BLaER1 (cell line): ENCODE data around the gene TKFC.
A peak's percentile ranks its signal among the peaks of the same experiment; 100 is the strongest.

ENCODE experiments used
- H3K27ac ChIP-seq: shearing (Covaris generic); formaldehyde crosslinking; 2 replicates; pipeline ENCODE4 v1.8.1; 2022
- H3K27me3 ChIP-seq: shearing (Covaris generic); formaldehyde crosslinking; 2 replicates; pipeline ENCODE4 v1.8.1; 2022
- H3K36me3 ChIP-seq: shearing (Covaris generic); formaldehyde crosslinking; 2 replicates; pipeline ENCODE4 v1.8.1; 2022
- H3K4me1 ChIP-seq: shearing (Covaris generic); formaldehyde crosslinking; 2 replicates; pipeline ENCODE4 v1.8.1; 2022
- H3K4me2 ChIP-seq: shearing (Covaris generic); formaldehyde crosslinking; 2 replicates; pipeline ENCODE4 v1.8.1; 2022
- H3K4me3 ChIP-seq: shearing (Covaris generic); formaldehyde crosslinking; 2 replicates; pipeline ENCODE4 v1.8.1; 2022
- H3K9ac ChIP-seq: shearing (Covaris generic); formaldehyde crosslinking; 2 replicates; pipeline ENCODE4 v1.8.1; 2022
- H3K9me3 ChIP-seq: shearing (Covaris generic); formaldehyde crosslinking; 2 replicates; pipeline ENCODE4 v1.8.1; 2022
- H4K20me1 ChIP-seq: shearing (Covaris generic); formaldehyde crosslinking; 2 replicates; pipeline ENCODE4 v1.8.1; 2022
- Cebpa-rat ChIP-seq: shearing (Covaris generic); IDR thresholded peaks from 2 replicates; pipeline ENCODE4 v1.8.1; 2022

TKFC gene

GRCh38 chr11:61297341-61297740 lies 35.7 kb upstream of the TKFC start:
- Histone ChIP-seq H3K4me1 (peaks cover 60% of the 10 kb centered on the region), H3K36me3 (peaks cover 48% of the 10 kb centered on the region)
- no peak for TF ChIP-seq Cebpa-rat

DNA sequence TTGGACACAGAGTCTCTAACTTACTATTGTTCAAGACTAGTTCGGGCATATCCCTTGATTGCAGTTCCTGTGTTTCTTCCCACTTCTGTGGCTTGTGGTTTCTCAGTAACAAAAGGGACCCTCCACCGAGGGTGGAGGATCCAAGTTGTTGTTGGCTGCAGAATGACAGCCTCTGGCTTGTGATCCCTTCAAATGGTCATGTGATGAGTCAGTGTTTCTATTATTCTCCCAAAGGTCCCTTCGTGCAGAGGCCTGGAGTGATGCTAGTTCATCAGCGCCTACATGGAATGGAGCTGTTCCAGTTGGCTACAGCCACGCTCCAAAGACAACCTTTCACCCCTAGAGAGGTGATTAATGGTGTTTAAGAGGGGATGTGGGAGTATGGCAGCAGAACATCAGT lies 35.3 kb upstream of the TKFC start:
- peak overlapping the region; percentile 99 for H3K4me2 ChIP-seq
- no peak overlapping the region for H3K4me3 ChIP-seq
- H3K4me1 ChIP-seq: peaks cover 59% of the 10 kb centered on the region
- H4K20me1 ChIP-seq: peaks cover 28% of the 10 kb centered on the region
- H3K9ac ChIP-seq: peak overlapping the region; percentile 59; the same call in 1 of the 2 replicates
- no peaks in the 10 kb centered on the region for H3K9me3 ChIP-seq
- no peak for TF ChIP-seq Cebpa-rat
- H3K27me3 ChIP-seq: no peaks in the 10 kb centered on the region
- H3K36me3 ChIP-seq: peaks cover 50% of the 10 kb centered on the region
- peak overlapping the region; percentile 39 for H3K27ac ChIP-seq

More at GRCh38 chr11:61297341-61297740, 35.7 kb upstream of the TKFC start:
- H3K27ac ChIP-seq: peak overlapping the region; percentile 39
- H3K4me3 ChIP-seq: no peak overlapping the region
- no peaks in the 10 kb centered on the region for H3K9me3 ChIP-seq
- peaks cover 32% of the 10 kb centered on the region for H4K20me1 ChIP-seq
- peak overlapping the region; percentile 59; the same call in 1 of the 2 replicates for H3K9ac ChIP-seq
- H3K4me2 ChIP-seq: peak overlapping the region; percentile 99
- no peaks in the 10 kb centered on the region for H3K27me3 ChIP-seq

DNA sequence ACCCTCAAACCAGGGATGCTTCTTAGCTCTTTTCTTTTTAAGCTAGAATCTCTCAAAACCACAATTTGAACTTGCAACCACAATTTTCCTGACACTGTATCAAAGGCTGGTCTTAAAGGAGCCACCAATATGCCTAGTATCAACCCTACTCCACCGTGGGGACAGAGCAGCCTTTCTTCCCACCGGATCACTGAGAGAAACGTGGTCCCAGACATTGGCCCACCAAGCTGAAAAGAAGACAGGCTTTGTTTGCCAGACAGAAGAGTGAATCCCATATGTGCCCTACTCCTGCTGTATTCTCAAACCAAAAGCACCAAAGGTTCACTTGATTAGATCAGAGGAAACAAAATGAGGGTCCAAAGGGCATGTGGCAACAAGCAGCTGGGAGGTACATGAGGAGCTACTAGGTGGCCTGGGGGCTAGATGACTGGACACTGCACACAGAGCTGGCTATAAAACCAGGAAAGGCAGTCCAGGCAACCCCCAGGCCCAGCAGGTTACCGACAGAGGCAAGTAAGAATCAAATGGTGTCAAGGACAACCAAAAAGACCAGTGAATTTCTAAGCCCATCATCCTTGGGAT lies 34.3 kb upstream of the TKFC start:
- Histone ChIP-seq H3K4me1 (peaks cover 52% of the 10 kb centered on the region), H4K20me1 (peaks cover 20% of the 10 kb centered on the region), H3K9me3 (no peaks in the 10 kb centered on the region), H3K4me3 (no peak overlapping the region), H3K27ac (peak overlapping the region; percentile 42; the same call in 1 of the 2 replicates), H3K4me2 (peak overlapping the region; percentile 99), H3K9ac (peak overlapping the region; percentile 11; the same call in 1 of the 2 replicates), H3K36me3 (peaks cover 60% of the 10 kb centered on the region), H3K27me3 (no peaks in the 10 kb centered on the region)
- no peak for TF ChIP-seq Cebpa-rat

GRCh38 chr11:61302550-61302949 lies 30.5 kb upstream of the TKFC start:
- Histone ChIP-seq H4K20me1 (peaks cover 57% of the 10 kb centered on the region), H3K4me3 (no peak overlapping the region), H3K36me3 (peaks cover 98% of the 10 kb centered on the region), H3K27me3 (no peaks in the 10 kb centered on the region), H3K9me3 (no peaks in the 10 kb centered on the region), H3K4me2 (no peak overlapping the region), H3K4me1 (peaks cover 28% of the 10 kb centered on the region), H3K27ac (no peak overlapping the region), H3K9ac (no peak overlapping the region; the same call in 1 of the 2 replicates)
- no peak for TF ChIP-seq Cebpa-rat

DNA sequence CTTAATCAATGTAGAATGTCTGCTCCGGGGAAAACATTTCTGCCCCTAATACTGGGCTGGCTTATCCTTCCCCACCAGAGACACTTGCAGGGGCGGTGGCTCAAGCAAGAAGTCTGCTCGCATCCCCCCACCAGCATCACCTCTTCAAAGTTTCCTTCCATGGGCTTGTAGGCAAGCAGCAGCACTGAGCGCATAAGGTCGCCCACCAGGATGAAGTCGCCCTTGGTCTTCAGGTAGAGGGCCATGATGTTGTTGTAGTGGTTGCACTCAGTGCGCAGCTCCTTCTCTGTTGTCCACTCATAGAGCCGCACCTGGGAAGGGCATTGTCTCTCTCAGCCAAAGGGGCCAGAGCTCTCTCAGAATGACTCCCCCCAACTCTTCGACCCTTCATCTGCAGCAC lies 29.3 kb upstream of the TKFC start:
- Histone ChIP-seq H3K36me3 (peaks cover 100% of the 10 kb centered on the region), H4K20me1 (peaks cover 57% of the 10 kb centered on the region), H3K9ac (no peak overlapping the region)

DNA sequence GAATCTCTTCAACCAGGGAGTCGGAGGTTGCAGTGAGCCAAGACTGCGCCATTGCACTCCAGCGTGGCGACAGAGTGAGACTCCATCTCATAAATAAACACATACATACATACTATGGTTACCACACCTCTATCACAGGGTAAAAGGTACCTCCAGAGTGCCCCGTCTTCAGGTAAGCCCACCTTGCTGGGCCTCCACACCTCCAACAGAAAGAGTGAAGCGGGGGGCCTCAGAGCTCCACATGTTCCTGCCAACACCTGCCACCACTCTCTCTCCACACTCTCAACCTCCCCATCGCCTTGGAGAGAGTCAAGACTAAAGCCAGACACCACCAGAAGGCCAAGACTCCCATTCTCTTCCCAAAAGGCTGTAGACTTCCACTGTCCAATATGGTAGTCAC lies 27.6 kb upstream of the TKFC start:
- TF ChIP-seq Cebpa-rat: no peak
- Histone ChIP-seq H3K4me1 (peaks cover 5% of the 10 kb centered on the region; the same call in 1 of the 2 replicates), H3K4me2 (no peak overlapping the region), H4K20me1 (peaks cover 57% of the 10 kb centered on the region), H3K9ac (no peak overlapping the region), H3K27ac (no peak overlapping the region), H3K4me3 (no peak overlapping the region), H3K9me3 (no peaks in the 10 kb centered on the region), H3K36me3 (peaks cover 100% of the 10 kb centered on the region), H3K27me3 (no peaks in the 10 kb centered on the region)

More for the DNA sequence above, 29.3 kb upstream of the TKFC start:
- TF ChIP-seq Cebpa-rat: no peak
- Histone ChIP-seq H3K4me1 (peaks cover 16% of the 10 kb centered on the region), H3K9me3 (no peaks in the 10 kb centered on the region), H3K27ac (no peak overlapping the region), H3K4me3 (no peak overlapping the region), H3K27me3 (no peaks in the 10 kb centered on the region), H3K4me2 (no peak overlapping the region)

- Histone ChIP-seq H4K20me1 (peaks cover 57% of the 10 kb centered on the region), H3K27ac (no peak overlapping the region), H3K4me1 (peaks cover 5% of the 10 kb centered on the region; the same call in 1 of the 2 replicates)
These were observed 26.8 kb upstream of the TKFC start for GRCh38 chr11:61306221-61306620.

GRCh38 chr11:61307354-61307753 lies 25.7 kb upstream of the TKFC start:
- no peak overlapping the region for H3K4me3 ChIP-seq
- H3K4me1 ChIP-seq: peaks cover 5% of the 10 kb centered on the region; the same call in 1 of the 2 replicates
- H3K9me3 ChIP-seq: no peaks in the 10 kb centered on the region
- no peak overlapping the region for H3K9ac ChIP-seq
- peaks cover 57% of the 10 kb centered on the region for H4K20me1 ChIP-seq
- no peaks in the 10 kb centered on the region for H3K27me3 ChIP-seq
- H3K36me3 ChIP-seq: peaks cover 100% of the 10 kb centered on the region
- H3K4me2 ChIP-seq: no peak overlapping the region
- no peak for TF ChIP-seq Cebpa-rat
- H3K27ac ChIP-seq: no peak overlapping the region

More at GRCh38 chr11:61306221-61306620, 26.8 kb upstream of the TKFC start:
- no peak for TF ChIP-seq Cebpa-rat
- no peak overlapping the region for H3K4me3 ChIP-seq
- no peaks in the 10 kb centered on the region for H3K9me3 ChIP-seq
- no peak overlapping the region for H3K9ac ChIP-seq
- H3K27me3 ChIP-seq: no peaks in the 10 kb centered on the region
- H3K4me2 ChIP-seq: no peak overlapping the region
- H3K36me3 ChIP-seq: peaks cover 100% of the 10 kb centered on the region

DNA sequence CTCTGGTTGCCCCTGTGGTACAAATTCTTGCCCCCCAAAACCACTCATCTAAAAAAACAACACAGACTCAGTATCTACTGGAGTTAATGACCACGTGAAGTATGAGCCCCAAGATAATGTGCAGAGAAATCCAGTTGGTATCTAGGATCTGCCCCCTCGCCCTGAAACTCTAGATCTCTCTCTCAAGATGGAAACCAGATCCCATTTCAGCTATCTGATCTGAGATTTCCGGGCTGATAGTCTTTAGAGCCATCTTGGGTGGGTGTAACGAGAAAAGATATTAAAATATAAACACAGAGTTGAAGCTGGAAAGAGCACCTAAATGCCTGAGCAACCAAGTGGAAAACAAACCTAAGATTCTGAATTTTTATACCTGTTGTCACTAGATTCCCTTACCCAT lies 23.9 kb upstream of the TKFC start:
- peaks cover 100% of the 10 kb centered on the region for H3K36me3 ChIP-seq
- no peaks in the 10 kb centered on the region for H3K9me3 ChIP-seq
- H3K4me1 ChIP-seq: no peaks in the 10 kb centered on the region
- no peaks in the 10 kb centered on the region for H3K27me3 ChIP-seq
- H3K4me3 ChIP-seq: no peak overlapping the region
- H3K9ac ChIP-seq: no peak overlapping the region
- H4K20me1 ChIP-seq: peaks cover 53% of the 10 kb centered on the region
- no peak for TF ChIP-seq Cebpa-rat
- H3K4me2 ChIP-seq: no peak overlapping the region
- H3K27ac ChIP-seq: no peak overlapping the region

- Histone ChIP-seq H4K20me1 (peaks cover 47% of the 10 kb centered on the region), H3K4me1 (no peaks in the 10 kb centered on the region), H3K9ac (no peak overlapping the region), H3K4me3 (no peak overlapping the region), H3K9me3 (no peaks in the 10 kb centered on the region), H3K4me2 (no peak overlapping the region), H3K27me3 (no peaks in the 10 kb centered on the region), H3K36me3 (peaks cover 100% of the 10 kb centered on the region), H3K27ac (no peak overlapping the region)
- TF ChIP-seq Cebpa-rat: no peak
These were observed 23.3 kb upstream of the TKFC start for GRCh38 chr11:61309739-61310138.

DNA sequence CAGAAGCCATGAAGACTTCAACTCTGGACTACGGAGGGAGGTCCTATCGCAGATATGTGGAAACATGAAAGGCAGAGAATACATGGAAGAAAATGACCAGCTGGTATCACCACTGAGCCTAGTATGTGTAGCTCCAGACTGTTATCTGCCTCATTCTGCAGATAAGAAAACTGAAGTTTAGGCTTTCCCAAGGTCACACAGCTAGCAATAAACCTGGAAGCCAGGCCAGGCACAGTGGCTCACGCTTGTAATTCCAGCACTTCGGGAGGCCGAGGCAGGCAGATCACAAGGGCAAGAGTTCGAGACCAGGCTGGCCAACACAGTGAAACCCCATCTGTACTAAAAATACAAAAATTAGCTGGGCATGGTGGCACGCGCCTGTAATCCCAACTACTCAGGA lies 22.3 kb upstream of the TKFC start:
- H3K9ac ChIP-seq: no peak overlapping the region
- TF ChIP-seq Cebpa-rat: no peak
- no peak overlapping the region for H3K27ac ChIP-seq
- H4K20me1 ChIP-seq: peaks cover 42% of the 10 kb centered on the region
- no peaks in the 10 kb centered on the region for H3K27me3 ChIP-seq
- H3K36me3 ChIP-seq: peaks cover 100% of the 10 kb centered on the region
- H3K4me2 ChIP-seq: no peak overlapping the region
- no peak overlapping the region for H3K4me3 ChIP-seq
- no peaks in the 10 kb centered on the region for H3K9me3 ChIP-seq
- no peaks in the 10 kb centered on the region for H3K4me1 ChIP-seq
